AG04450 (cell line): ENCODE results near the gene SPTLC2. TPM values are rescaled to one million over a fixed set of nuclear protein-coding genes. Genes with fewer than 3 reads are reported as not detected.
A peak's percentile ranks its signal among the peaks of the same experiment; 100 is the strongest.
"Not testable (repeated sequence)": the region's sequence is repeated elsewhere in the genome, so short reads cannot be mapped to it uniquely, and the experiment has no call there.

Experiments
- CTCF ChIA-PET: fragments of 300-600, 350-600 bp; formaldehyde crosslinking; extraction: SDS; loops from one replicate; lab custom pipeline; 2022; ENCODE audit warnings: antibody characterized with exemption, inconsistent platforms; lab: Charles Lee
- POLR2A ChIA-PET: fragments of 350-600 bp; formaldehyde crosslinking; extraction: SDS; loops from one replicate; lab custom pipeline; 2021; ENCODE audit warnings: antibody characterized with exemption, inconsistent platforms; lab: Yijun Ruan, JAX
- DNase-seq: peaks from one replicate; pipeline ENCODE4 v3.0.0-alpha.2; 2011; ENCODE audit warnings: low read depth, low spot score
- H3K27ac ChIP-seq: one replicate; pipeline ENCODE4 v1.5.1; 2012; ENCODE audit warnings: low read depth, low read length, control low read depth
- H3K27me3 ChIP-seq: one replicate; pipeline ENCODE4 v1.6.0; 2012; ENCODE audit warnings: low read length; ENCODE audit not compliant: control insufficient read depth, insufficient read depth
- H3K4me3 ChIP-seq: 2 replicates; pipeline ENCODE4 v1.5.1; 2011; ENCODE audit warnings: mild to moderate bottlenecking, low read depth, low read length, control low read depth
- H3K9me3 ChIP-seq: 2 replicates; pipeline ENCODE4 v1.5.1; 2012; ENCODE audit warnings: low read length; ENCODE audit not compliant: control insufficient read depth, insufficient read depth
- CTCF ChIP-seq: IDR thresholded peaks from 2 replicates; pipeline ENCODE4 v1.5.1; 2011; ENCODE audit warnings: low read depth, low read length, control low read depth, inconsistent platforms
- polyA plus RNA-seq: library from polyadenylated mRNA; depleted of rRNA; stranded (reverse); fragments of >200 nt; gene quantifications from 2 replicates; pipeline ENCODE4 v1.2.3, GENCODE V29; 2011

Gene SPTLC2
- polyA plus RNA-seq, 1 experiment, result 41.3 TPM

- Histone ChIP-seq H3K9me3 (no peaks in the 10 kb centered on the region), H3K27ac (no peak overlapping the region), H3K4me3 (no peak overlapping the region), H3K27me3 (no peaks in the 10 kb centered on the region)
- DNase-seq, result no peak
- CTCF ChIA-PET, result interaction anchor here (0.9 kb wide), 1 partner anchor 11 kb away, joined by 5 read pairs; no protein-coding TSS in a partner anchor
- no peak for TF ChIP-seq CTCF
- POLR2A ChIA-PET, result interaction anchor here (1.0 kb wide), 1 partner anchor 19 kb away, joined by 3 read pairs; no protein-coding TSS in a partner anchor
Observed at GRCh38 chr14:77640756-77641533, 24.5 kb upstream of the SPTLC2 start.

- Histone ChIP-seq H3K9me3 (peaks cover 8% of the 10 kb centered on the region), H3K27me3 (no peaks in the 10 kb centered on the region), H3K27ac (peak overlapping the region; percentile 59), H3K4me3 (no peak overlapping the region)
- TF ChIP-seq CTCF, result no peak
- ChIA-PET CTCF (interaction anchor here (0.7 to 1.3 kb wide), 2 partner anchors 23 to 87 kb away, joined by 3 to 4 read pairs; no protein-coding TSS in a partner anchor), POLR2A (interaction anchor here (0.6 to 1.3 kb wide), 4 partner anchors 10 to 92 kb away, joined by 3 to 6 read pairs (median 3); no protein-coding TSS in a partner anchor)
- DNase-seq, result peak; percentile 76
Observed at GRCh38 chr14:77638771-77639171, 22.3 kb upstream of the SPTLC2 start.

- H3K9me3 ChIP-seq, result peaks cover 16% of the 10 kb centered on the region
- H3K4me3 ChIP-seq, H3K27ac ChIP-seq, H3K27me3 ChIP-seq, DNase-seq, POLR2A ChIA-PET, CTCF ChIA-PET: not testable (repeated sequence)
Observed at GRCh38 chr14:77635869-77636268, 19.4 kb upstream of the SPTLC2 start.

DNA sequence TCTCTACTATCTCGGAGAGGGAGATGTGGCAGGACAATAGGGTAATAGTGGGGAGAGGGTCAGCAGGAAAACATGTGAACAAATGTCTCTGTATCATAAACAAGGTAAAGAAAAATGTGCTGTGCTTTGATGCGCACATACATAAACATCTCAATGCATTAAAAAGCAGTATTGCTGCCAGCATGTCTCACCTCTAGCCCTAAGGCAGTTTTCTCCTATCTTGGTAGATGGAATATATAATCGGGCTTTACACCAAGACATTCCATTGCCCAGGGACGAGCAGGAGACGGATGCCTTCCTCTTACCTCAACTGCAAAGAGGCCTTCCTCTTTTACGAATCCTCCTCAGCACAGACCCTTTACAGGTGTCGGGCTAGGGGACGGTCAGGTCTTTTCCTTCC is 19.0 kb upstream of the SPTLC2 start:
- H3K27me3 ChIP-seq, CTCF ChIA-PET, H3K27ac ChIP-seq, POLR2A ChIA-PET, DNase-seq, H3K4me3 ChIP-seq: not testable (repeated sequence)
- peaks cover 16% of the 10 kb centered on the region for H3K9me3 ChIP-seq

- DNase-seq, result no peak
- Histone ChIP-seq H3K27me3 (peaks cover 2% of the 10 kb centered on the region), H3K9me3 (peaks cover 16% of the 10 kb centered on the region), H3K27ac (no peak overlapping the region), H3K4me3 (no peak overlapping the region)
- ChIA-PET POLR2A (no interaction called here), CTCF (no interaction called here)
- TF ChIP-seq CTCF, result no peak
Observed at GRCh38 chr14:77630111-77630510, 13.7 kb upstream of the SPTLC2 start.

GRCh38 chr14:77625360-77625759 is 8.9 kb upstream of the SPTLC2 start:
- no peak overlapping the region for H3K27ac ChIP-seq
- DNase-seq, result no peak
- no peak for TF ChIP-seq CTCF
- H3K9me3 ChIP-seq, result no peaks in the 10 kb centered on the region
- no peaks in the 10 kb centered on the region for H3K27me3 ChIP-seq
- ChIA-PET POLR2A (no interaction called here), CTCF (no interaction called here)
- H3K4me3 ChIP-seq, result no peak overlapping the region
